ENCODE measurements around the gene MN1.

MN1 gene

GRCh38 chr22:27786291-27786932, 15.1 kb downstream of the MN1 start:
- no peak for TF ChIP-seq CTCF (IDR thresholded peaks at IDR 0.05; ENCODE audit: borderline replicate concordance, control extremely low read depth, extremely low read depth, insufficient read depth, missing control alignments)
- in situ Hi-C loops (cut with MboI; ENCODE audit: low sequenced_read_pairs, unreplicated experiment): no loop called here
- DNase-seq (ENCODE audit: low spot score): no peak

- in situ Hi-C loops (cut with MboI; ENCODE audit: low sequenced_read_pairs, unreplicated experiment): no loop called here
- no peak for DNase-seq (ENCODE audit: low spot score)
- TF ChIP-seq CTCF (IDR thresholded peaks at IDR 0.05; ENCODE audit: borderline replicate concordance, control extremely low read depth, extremely low read depth, insufficient read depth, missing control alignments): no peak
Measured at GRCh38 chr22:27785831-27786230, 15.7 kb downstream of the MN1 start.

- in situ Hi-C loops (cut with MboI; ENCODE audit: low sequenced_read_pairs, unreplicated experiment): no loop called here
- DNase-seq (ENCODE audit: low spot score): no peak
- no peak for TF ChIP-seq CTCF (IDR thresholded peaks at IDR 0.05; ENCODE audit: borderline replicate concordance, control extremely low read depth, extremely low read depth, insufficient read depth, missing control alignments)
Measured at GRCh38 chr22:27784120-27784475, 17.5 kb downstream of the MN1 start.

GRCh38 chr22:27783436-27784119, 18.0 kb downstream of the MN1 start:
- in situ Hi-C loops (cut with MboI; ENCODE audit: low sequenced_read_pairs, unreplicated experiment): no loop called here
- DNase-seq (ENCODE audit: low spot score): no peak
- TF ChIP-seq CTCF (IDR thresholded peaks at IDR 0.05; ENCODE audit: borderline replicate concordance, control extremely low read depth, extremely low read depth, insufficient read depth, missing control alignments): no peak

- no peak for DNase-seq (ENCODE audit: low spot score)
- in situ Hi-C loops (cut with MboI; ENCODE audit: low sequenced_read_pairs, unreplicated experiment): no loop called here
- no peak for TF ChIP-seq CTCF (IDR thresholded peaks at IDR 0.05; ENCODE audit: borderline replicate concordance, control extremely low read depth, extremely low read depth, insufficient read depth, missing control alignments)
Measured at GRCh38 chr22:27782088-27782487, 19.5 kb downstream of the MN1 start.

- TF ChIP-seq CTCF (IDR thresholded peaks at IDR 0.05; ENCODE audit: borderline replicate concordance, control extremely low read depth, extremely low read depth, insufficient read depth, missing control alignments): no peak
- DNase-seq (ENCODE audit: low spot score): no peak
- in situ Hi-C loops (cut with MboI; ENCODE audit: low sequenced_read_pairs, unreplicated experiment): no loop called here
Measured at GRCh38 chr22:27780161-27780575, 21.4 kb downstream of the MN1 start.
